T-cell (primary cell): ENCODE data around the gene CRTC3. TPM values are rescaled to one million over a fixed set of nuclear protein-coding genes. Genes with fewer than 3 reads are reported as not detected.

Experiments
- ATAC-seq, 4 experiments: fragments of 200-7000 bp in 3 of 4; fragments of 150-1000 bp in 1 of 4; cut with Tn5 transposase; replicated peaks in 1 of 4; 1 replicate in 3 of 4; 2 replicates in 1 of 4; pipeline ENCODE4 v1.10.0; 2021; ENCODE audit warnings: moderate library complexity in 3 of 4, mild to moderate bottlenecking in 2 of 4, moderate number of reproducible peaks in 1 of 4
- CTCF ChIA-PET, 2 donors: fragments of 300-600 bp; sonication (Branson Sonifier 250); formaldehyde crosslinking; loops; one replicate each; lab custom pipeline; 2022; ENCODE audit warnings: antibody characterized with exemption in 2 of 2; lab: Charles Lee
- POLR2A ChIA-PET, 2 donors: fragments of 300-600 bp; sonication (Branson Sonifier 250); formaldehyde crosslinking; loops; one replicate each; lab custom pipeline; 2022; ENCODE audit warnings: antibody characterized with exemption in 2 of 2; lab: Charles Lee
- DNase-seq, 35 experiments: peaks; one replicate each; pipeline versions ENCODE4 v3.0.0 to v3.0.0-alpha.2; 2013 to 2023
- H3K27ac ChIP-seq: one replicate; pipeline ENCODE4 v1.5.1; 2013; ENCODE audit warnings: low read length
- H3K27me3 ChIP-seq, 2 experiments: replicated peaks in 1 of 2; 1 replicate in 1 of 2; 2 replicates in 1 of 2; pipeline versions ENCODE4 v1.6.1 to v1.7.0; 2013; ENCODE audit warnings: low read length in 1 of 2, mixed read lengths in 1 of 2; ENCODE audit not compliant: control insufficient read depth in 2 of 2, insufficient read depth in 2 of 2; ENCODE audit errors: extremely low read depth in 1 of 2
- H3K36me3 ChIP-seq, 2 donors: 1 replicate in 1 of 2; 2 replicates in 1 of 2; pipeline versions ENCODE4 v1.6.1 to v1.7.0; 2013; ENCODE audit warnings: low read length in 1 of 2; ENCODE audit not compliant: control insufficient read depth in 2 of 2, insufficient read depth in 1 of 2; ENCODE audit errors: extremely low read depth in 1 of 2
- H3K4me1 ChIP-seq, 2 experiments: 1 replicate in 1 of 2; 2 replicates in 1 of 2; pipeline versions ENCODE4 v1.6.1 to v1.7.0; 2013; ENCODE audit warnings: low read length in 2 of 2, mixed read lengths in 1 of 2; ENCODE audit not compliant: insufficient read depth in 2 of 2, control insufficient read depth in 1 of 2; ENCODE audit errors: extremely low read depth in 1 of 2
- H3K4me3 ChIP-seq, 2 donors: 1 replicate in 1 of 2; 2 replicates in 1 of 2; pipeline versions ENCODE4 v1.5.1 to v1.7.0; 2013; ENCODE audit warnings: mild to moderate bottlenecking in 2 of 2, low read length in 1 of 2, moderate library complexity in 1 of 2; ENCODE audit not compliant: control insufficient read depth in 1 of 2; ENCODE audit errors: extremely low read depth in 1 of 2
- H3K9me3 ChIP-seq: 2 replicates; pipeline ENCODE4 v1.7.0; 2013
- H3K27ac Mint-ChIP-seq, 2 donors: one replicate each; pipeline ENCODE4 v1.8.0; 2020 to 2021; ENCODE audit warnings: mild to moderate bottlenecking in 2 of 2, mixed read lengths in 2 of 2
- H3K27me3 Mint-ChIP-seq, 2 donors: one replicate each; pipeline ENCODE4 v1.8.0; 2021 to 2022; ENCODE audit warnings: mixed read lengths in 2 of 2
- H3K36me3 Mint-ChIP-seq: one replicate; pipeline ENCODE4 v1.8.0; 2021; ENCODE audit warnings: mixed read lengths
- H3K4me1 Mint-ChIP-seq, 3 donors: one replicate each; pipeline ENCODE4 v1.8.0; 2020 to 2022; ENCODE audit warnings: mixed read lengths in 3 of 3, mild to moderate bottlenecking in 1 of 3
- H3K4me3 Mint-ChIP-seq, 3 donors: one replicate each; pipeline ENCODE4 v1.8.0; 2020 to 2022; ENCODE audit warnings: mild to moderate bottlenecking in 3 of 3, mixed read lengths in 3 of 3, moderate library complexity in 3 of 3
- H3K9me3 Mint-ChIP-seq, 3 donors: one replicate each; pipeline ENCODE4 v1.8.0; 2020 to 2022; ENCODE audit warnings: mixed read lengths in 3 of 3
- WGBS: methylation state at CpG from one replicate; pipeline ENCODE4 v1.1.5; 2013; ENCODE audit warnings: missing lambda C conversion rate; ENCODE audit not compliant: insufficient coverage; 5-methylcytosine and 5-hydroxymethylcytosine counted together
- total RNA-seq, 35 experiments: library from RNA in 6 of 35; stranded (reverse) in 6 of 35; fragments of 120-200 nt in 1 of 35; gene quantifications; one replicate each; pipeline versions ENCODE4 v1.2.1 to v1.2.4 and lab custom pipeline; 2013 to 2026

Gene CRTC3
- total RNA-seq, 5 donors from 2014 or later (not counting 1 experiment from before 2014, with no cell fraction given), result 88.3 to 119 (median 89.1) TPM

DNA sequence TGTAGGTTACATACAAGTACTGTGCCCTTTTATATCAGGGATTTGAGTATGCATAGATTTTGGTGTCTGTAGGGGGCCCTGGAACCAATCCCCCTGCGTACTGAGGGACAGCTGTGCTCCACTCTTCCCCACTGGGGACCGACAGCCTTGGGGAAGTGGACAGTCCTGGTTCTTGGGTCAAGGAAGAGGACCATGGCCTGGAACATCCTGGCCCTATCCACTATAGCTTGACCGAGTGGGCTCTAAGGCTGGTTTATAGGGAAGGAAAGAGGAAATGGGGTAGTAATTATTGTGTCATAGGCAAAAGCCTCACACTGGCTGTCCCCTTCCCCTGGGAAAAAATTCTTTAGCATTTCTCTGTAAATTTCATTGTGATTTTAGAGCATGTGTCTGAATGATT lies 49.5 kb downstream of the CRTC3 start:
- Histone ChIP-seq H3K27me3 (no peaks in the 10 kb centered on the region), H3K4me3 (no peak overlapping the region), H3K9me3 (no peaks in the 10 kb centered on the region), H3K36me3 (peaks cover 0 to 3% of the 10 kb centered on the region in 2 donors), H3K27ac (no peak overlapping the region), H3K4me1 (peaks cover 49 to 59% of the 10 kb centered on the region in 2 experiments)
- CTCF ChIA-PET, result interaction anchor here in 1 of 2 donors (0.7 kb wide), 1 partner anchor 10 kb away, joined by 6 read pairs; no protein-coding TSS in a partner anchor
- no CpG with 5 or more reads among the region's 3 CpGs for WGBS
- peak overlapping the region; percentile 69 to 83 for H3K27ac Mint-ChIP-seq
- peaks cover 20% of the 10 kb centered on the region for H3K36me3 Mint-ChIP-seq
- H3K4me1 Mint-ChIP-seq, result peaks cover 87 to 94% (median 89%) of the 10 kb centered on the region in 3 donors
- H3K4me3 Mint-ChIP-seq, result no peak overlapping the region
- H3K9me3 Mint-ChIP-seq, result no peaks in the 10 kb centered on the region
- no peak for DNase-seq
- POLR2A ChIA-PET, result interaction anchor here in 1 of 2 donors (0.7 kb wide), 1 partner anchor 218 kb away, joined by 4 read pairs; no protein-coding TSS in a partner anchor
- ATAC-seq, result no peak
- no peaks in the 10 kb centered on the region for H3K27me3 Mint-ChIP-seq

DNA sequence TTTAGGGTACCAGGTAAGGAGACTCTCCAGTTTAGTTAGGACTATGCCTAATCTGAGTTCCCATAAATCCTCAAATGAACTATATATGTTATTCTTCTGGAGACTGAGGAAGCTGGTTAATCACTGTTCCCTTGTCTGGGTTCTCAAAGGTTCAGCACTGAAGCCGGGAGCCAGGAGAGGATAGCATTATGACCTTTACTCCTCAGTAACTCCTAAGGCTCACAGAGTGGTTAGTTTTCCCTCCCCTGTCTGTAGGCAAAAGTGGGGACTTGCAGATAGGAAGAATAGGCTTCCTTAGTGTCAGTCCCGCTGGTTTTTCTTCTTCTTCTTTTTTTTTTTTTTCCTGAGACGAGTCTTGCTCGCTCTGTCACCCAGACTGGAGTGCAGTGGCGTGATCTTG lies 50.4 kb downstream of the CRTC3 start:
- Histone ChIP-seq H3K4me3 (no peak overlapping the region), H3K9me3 (no peaks in the 10 kb centered on the region), H3K36me3 (peaks cover 0 to 3% of the 10 kb centered on the region in 2 donors), H3K4me1 (peaks cover 49 to 55% of the 10 kb centered on the region in 2 experiments), H3K27ac (no peak overlapping the region), H3K27me3 (no peaks in the 10 kb centered on the region)
- DNase-seq, result no peak
- CTCF ChIA-PET, result interaction anchor here in 1 of 2 donors (0.7 kb wide), 1 partner anchor 11 kb away, joined by 6 read pairs; no protein-coding TSS in a partner anchor
- Mint-ChIP-seq H3K27me3 (no peaks in the 10 kb centered on the region), H3K27ac (peak overlapping the region; percentile 49 to 66), H3K36me3 (peaks cover 20% of the 10 kb centered on the region), H3K4me3 (no peak overlapping the region), H3K9me3 (no peaks in the 10 kb centered on the region), H3K4me1 (peaks cover 85 to 90% (median 86%) of the 10 kb centered on the region in 3 donors)
- POLR2A ChIA-PET, result no interaction called here
- no peak for ATAC-seq
- 83% methylated on average over 2 of the region's 5 CpGs for WGBS

GRCh38 chr15:90580541-90580940 lies 50.8 kb downstream of the CRTC3 start:
- Mint-ChIP-seq H3K4me3 (no peak overlapping the region), H3K27ac (peak overlapping the region; percentile 49 to 97), H3K27me3 (no peaks in the 10 kb centered on the region), H3K9me3 (no peaks in the 10 kb centered on the region), H3K36me3 (peaks cover 20% of the 10 kb centered on the region), H3K4me1 (peaks cover 82 to 85% (median 84%) of the 10 kb centered on the region in 3 donors)
- WGBS, result 88% methylated on average over 4 of the region's 7 CpGs
- Histone ChIP-seq H3K4me3 (no peak overlapping the region), H3K27ac (no peak overlapping the region), H3K27me3 (no peaks in the 10 kb centered on the region), H3K36me3 (peaks cover 0 to 3% of the 10 kb centered on the region in 2 donors), H3K9me3 (no peaks in the 10 kb centered on the region), H3K4me1 (peaks cover 45 to 53% of the 10 kb centered on the region in 2 experiments)
- ATAC-seq, result no peak
- no peak for DNase-seq
- ChIA-PET POLR2A (no interaction called here), CTCF (no interaction called here)

GRCh38 chr15:90580946-90581345 lies 51.2 kb downstream of the CRTC3 start:
- no peaks in the 10 kb centered on the region for H3K27me3 Mint-ChIP-seq
- peak overlapping the region; percentile 85 to 97 for H3K27ac Mint-ChIP-seq
- Histone ChIP-seq H3K4me1 (peaks cover 42 to 53% of the 10 kb centered on the region in 2 experiments), H3K36me3 (peaks cover 0 to 3% of the 10 kb centered on the region in 2 donors), H3K9me3 (no peaks in the 10 kb centered on the region), H3K4me3 (no peak overlapping the region), H3K27me3 (no peaks in the 10 kb centered on the region), H3K27ac (no peak overlapping the region)
- H3K4me1 Mint-ChIP-seq, result peaks cover 81 to 84% (median 83%) of the 10 kb centered on the region in 3 donors
- ATAC-seq (no peak), DNase-seq (no peak)
- CTCF ChIA-PET, result no interaction called here
- peaks cover 24% of the 10 kb centered on the region for H3K36me3 Mint-ChIP-seq
- POLR2A ChIA-PET, result interaction anchor here in 1 of 2 donors (0.6 kb wide), 1 partner anchor 57 kb away, joined by 3 read pairs; no protein-coding TSS in a partner anchor
- no peaks in the 10 kb centered on the region for H3K9me3 Mint-ChIP-seq
- 100% methylated on average over 2 of the region's 3 CpGs for WGBS
- peak overlapping the region in 1 of 3 donors; percentile 74 for H3K4me3 Mint-ChIP-seq

- Histone ChIP-seq H3K9me3 (no peaks in the 10 kb centered on the region), H3K4me1 (peaks cover 39 to 46% of the 10 kb centered on the region in 2 experiments), H3K27me3 (no peaks in the 10 kb centered on the region), H3K36me3 (peaks cover 0 to 3% of the 10 kb centered on the region in 2 donors), H3K4me3 (no peak overlapping the region), H3K27ac (peak overlapping the region; percentile 52)
- peak in 1 of 35 experiments; percentile 28 for DNase-seq
- H3K4me3 Mint-ChIP-seq, result peak overlapping the region; percentile 24 to 74 (median 56)
- no peaks in the 10 kb centered on the region for H3K9me3 Mint-ChIP-seq
- H3K27ac Mint-ChIP-seq, result peak overlapping the region; percentile 85 to 97
- H3K4me1 Mint-ChIP-seq, result peaks cover 77 to 82% (median 81%) of the 10 kb centered on the region in 3 donors
- whole genome bisulfite sequencing, result no CpG with 5 or more reads among the region's 6 CpGs
- peaks cover 20% of the 10 kb centered on the region for H3K36me3 Mint-ChIP-seq
- ChIA-PET CTCF (interaction anchor here in 1 of 2 donors (1.7 kb wide), 1 partner anchor 12 kb away, joined by 4 read pairs; no protein-coding TSS in a partner anchor), POLR2A (no interaction called here)
- no peaks in the 10 kb centered on the region for H3K27me3 Mint-ChIP-seq
- ATAC-seq, result peak; percentile 55 to 75 (median 71)
Observed at GRCh38 chr15:90581771-90582352, 52.1 kb downstream of the CRTC3 start.

DNA sequence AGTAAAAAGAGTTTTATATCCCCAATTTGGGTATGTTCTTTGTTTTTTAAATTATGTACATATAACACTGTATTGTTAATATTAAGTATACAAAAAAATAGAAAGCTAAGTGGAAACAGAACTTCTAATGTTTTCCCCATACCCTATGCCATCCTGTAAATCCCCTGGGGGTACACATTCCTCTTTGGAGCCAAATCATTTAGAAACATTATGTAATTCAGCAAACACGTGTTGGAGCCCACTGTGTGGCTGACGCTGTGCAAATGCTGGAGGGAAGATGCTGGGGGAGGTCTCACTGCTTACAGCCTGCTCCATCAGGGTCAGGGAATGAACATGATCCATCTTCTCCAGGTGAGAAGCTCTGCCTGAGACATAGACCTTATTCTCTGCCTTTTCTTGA lies 52.8 kb downstream of the CRTC3 start:
- Mint-ChIP-seq H3K4me1 (peaks cover 77 to 82% (median 81%) of the 10 kb centered on the region in 3 donors), H3K4me3 (peak overlapping the region in 1 of 3 donors; percentile 74), H3K9me3 (no peaks in the 10 kb centered on the region), H3K27ac (peak overlapping the region; percentile 87 to 97), H3K27me3 (no peaks in the 10 kb centered on the region), H3K36me3 (peaks cover 18% of the 10 kb centered on the region)
- Histone ChIP-seq H3K9me3 (no peaks in the 10 kb centered on the region), H3K27ac (no peak overlapping the region), H3K4me3 (peak overlapping the region in 1 of 2 donors; percentile 27), H3K36me3 (peaks cover 0 to 3% of the 10 kb centered on the region in 2 donors), H3K4me1 (peaks cover 33 to 48% of the 10 kb centered on the region in 2 experiments), H3K27me3 (no peaks in the 10 kb centered on the region)
- DNase-seq, result no peak
- CTCF ChIA-PET, result interaction anchor here (0.5 to 1.7 kb wide), 3 partner anchors 12 to 25 kb away, joined by 3 to 4 read pairs (median 3); no protein-coding TSS in a partner anchor
- no peak for ATAC-seq
- 64% methylated on average over 2 of the region's 2 CpGs for WGBS
- POLR2A ChIA-PET, result interaction anchor here (0.6 kb wide), 2 partner anchors 11 to 68 kb away, joined by 6 to 9 read pairs; no protein-coding TSS in a partner anchor
